Frontal cortex (tissue), 4 donors: ENCODE measurements around the gene HSBP1. TPM values are rescaled to one million over a fixed set of nuclear protein-coding genes. Genes with fewer than 3 reads are reported as not detected.

ENCODE experiments used
- DNase-seq, 2 donors: peaks; one replicate each; pipeline ENCODE4 v3.0.0; 2012; ENCODE audit warnings: low spot score in 2 of 2
- FAIRE-seq: peaks from 2 replicates; lab custom pipeline; 2012; peaks lifted over from hg19 to GRCh38; lab: Jason Lieb, UNC
- total RNA-seq: library from RNA; depleted of rRNA; stranded (reverse); fragments of >200 nt; gene quantifications from one replicate; pipeline ENCODE4 v1.2.3, GENCODE V29; 2014
- donor health status: control.
- donor health status: control.
- donor health status: control.

The HSBP1 gene
- total RNA-seq, 1 donor from 2014 or later: 126 TPM

DNA sequence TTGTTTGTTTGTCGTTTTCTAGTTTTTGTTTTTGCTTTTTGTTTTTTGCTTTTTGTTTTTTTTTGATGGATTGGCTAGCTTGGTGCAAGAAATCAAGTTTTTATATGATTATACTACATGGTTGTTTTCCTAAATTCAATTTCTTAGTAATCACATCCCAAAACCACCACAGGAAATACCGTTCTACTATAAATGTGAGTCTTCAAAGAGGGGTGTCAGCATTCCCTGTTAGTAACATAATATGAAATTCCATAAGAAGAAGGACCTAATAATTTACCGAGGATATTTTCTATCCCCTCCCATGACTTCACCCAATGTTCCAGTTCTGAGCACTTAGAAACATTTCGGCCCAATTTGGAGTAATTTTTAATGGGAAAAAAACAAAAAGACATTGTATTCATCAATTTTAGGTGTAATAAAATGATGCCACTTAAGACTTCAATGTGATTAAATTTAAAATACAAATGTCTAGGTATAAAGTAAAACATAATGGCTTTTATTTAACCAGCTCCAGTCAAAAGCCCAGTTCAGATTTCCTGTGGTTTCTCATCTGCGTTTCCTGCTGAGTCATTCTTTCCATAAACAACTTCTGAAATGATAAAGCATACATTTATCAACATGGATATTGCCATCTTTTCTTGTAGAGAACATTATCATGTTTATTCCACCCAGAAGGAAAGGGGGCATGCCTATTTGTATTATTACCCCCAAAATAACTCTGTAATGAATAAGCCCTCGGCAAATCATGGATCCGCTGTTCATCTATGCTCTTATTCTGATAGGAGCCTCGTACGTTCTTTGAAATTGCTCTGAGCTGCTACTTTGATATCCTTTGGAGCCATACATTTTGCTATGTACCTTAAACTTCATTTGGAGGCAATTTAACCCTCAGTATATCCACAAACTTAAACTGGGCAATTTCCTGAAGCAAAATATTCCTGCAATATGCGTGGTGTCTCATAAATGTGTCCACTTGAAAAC lies 28.1 kb downstream of the HSBP1 start:
- no peak for FAIRE-seq
- DNase-seq: no peak

- FAIRE-seq (no peak), DNase-seq (no peak)
Measured at GRCh38 chr16:83837566-83837965, 29.8 kb downstream of the HSBP1 start.

GRCh38 chr16:83838151-83838550 lies 30.4 kb downstream of the HSBP1 start:
- FAIRE-seq (no peak), DNase-seq (no peak)

- FAIRE-seq (no peak), DNase-seq (no peak)
Measured at GRCh38 chr16:83839561-83839960, 31.8 kb downstream of the HSBP1 start.

- DNase-seq (no peak), FAIRE-seq (no peak)
Measured at GRCh38 chr16:83840060-83840617, 32.4 kb downstream of the HSBP1 start.

- DNase-seq (no peak), FAIRE-seq (no peak)
Measured at GRCh38 chr16:83842291-83842690, 34.5 kb downstream of the HSBP1 start.

DNA sequence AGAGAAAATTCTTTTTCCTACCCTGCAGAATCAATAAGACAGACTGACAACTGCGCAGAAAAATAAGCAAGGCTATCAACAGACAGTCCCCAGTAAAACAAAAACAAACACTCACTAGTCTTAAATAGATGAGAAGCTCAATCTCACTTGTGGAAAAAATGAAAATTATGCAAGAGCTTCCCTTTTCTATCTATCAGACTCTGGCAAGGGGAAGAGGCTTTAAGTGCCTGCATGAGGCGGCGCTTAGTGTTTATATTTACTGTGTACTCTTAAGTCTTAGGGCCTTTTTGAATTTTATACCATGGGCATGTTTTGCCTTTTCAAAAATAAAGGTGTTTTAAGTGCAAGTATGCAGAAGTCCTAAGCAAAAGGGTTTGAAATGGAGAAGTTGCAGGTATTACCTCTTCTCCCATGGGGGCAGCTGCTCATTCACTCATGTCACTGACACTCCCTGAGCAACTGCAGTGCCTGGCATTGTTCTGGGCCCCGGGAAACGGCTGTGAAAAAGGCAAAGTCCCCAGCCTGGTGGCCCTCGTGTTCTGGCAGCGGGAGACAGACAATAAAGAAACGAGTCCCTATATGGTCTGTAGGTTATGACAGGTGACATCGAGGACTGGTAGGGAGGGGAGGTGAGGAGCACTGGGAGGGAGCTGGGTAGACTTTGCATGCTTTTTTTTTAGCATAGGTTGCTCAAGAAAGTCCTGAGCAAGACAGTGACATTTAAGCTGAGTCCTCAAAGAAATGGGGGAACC lies 35.2 kb downstream of the HSBP1 start:
- FAIRE-seq: no peak
- DNase-seq: no peak

- FAIRE-seq: no peak
- no peak for DNase-seq
Measured at GRCh38 chr16:83843657-83844056, 35.9 kb downstream of the HSBP1 start.

DNA sequence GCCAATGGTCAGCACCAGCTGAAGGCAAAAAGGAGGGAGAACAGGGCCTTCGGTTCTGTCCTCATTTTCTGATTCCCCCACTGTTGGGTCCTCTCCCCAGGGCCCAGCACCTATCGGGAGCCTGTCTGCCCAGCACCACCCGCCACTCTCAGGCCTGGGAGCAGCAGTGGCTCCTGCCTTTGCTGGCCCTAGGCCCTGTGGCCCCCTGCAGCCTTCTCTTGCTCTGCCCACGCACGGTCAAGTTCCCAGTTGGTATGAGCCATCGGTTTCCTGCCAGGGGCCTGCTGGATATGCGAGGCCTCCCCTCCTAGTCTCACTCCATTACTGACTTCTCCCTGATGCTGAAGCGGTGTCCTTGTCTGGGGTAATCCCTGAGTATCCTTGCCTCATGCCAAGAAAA lies 37.5 kb downstream of the HSBP1 start:
- no peak for FAIRE-seq
- DNase-seq: no peak

- FAIRE-seq (no peak), DNase-seq (no peak)
Measured at GRCh38 chr16:83847371-83848225, 39.8 kb downstream of the HSBP1 start.

DNA sequence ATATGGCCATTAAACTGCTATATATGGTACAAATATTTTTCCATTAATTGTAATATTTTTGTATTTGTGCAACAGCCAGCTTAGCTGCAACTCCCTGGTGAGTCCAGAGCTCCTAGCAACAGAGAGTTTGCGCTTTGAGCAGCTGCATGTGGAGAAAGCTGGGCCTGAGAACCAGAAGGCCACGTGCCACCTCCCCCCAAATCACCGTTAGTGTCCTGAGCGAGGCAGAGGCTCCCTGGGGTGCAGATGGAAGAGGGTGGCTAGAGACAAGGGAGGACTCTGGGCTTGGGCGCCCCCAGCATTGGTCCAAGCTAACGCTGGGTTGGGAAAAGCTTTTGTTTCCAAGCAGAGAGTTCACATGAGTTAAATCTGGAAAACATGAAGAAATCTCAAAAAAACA lies 41.6 kb downstream of the HSBP1 start:
- DNase-seq (no peak), FAIRE-seq (no peak)

GRCh38 chr16:83850947-83851346 lies 43.2 kb downstream of the HSBP1 start:
- no peak for DNase-seq
- FAIRE-seq: no peak

- no peak for DNase-seq
Measured at GRCh38 chr16:83851473-83851872, 43.7 kb downstream of the HSBP1 start.

GRCh38 chr16:83852774-83853173 lies 45.0 kb downstream of the HSBP1 start:
- FAIRE-seq (no peak), DNase-seq (no peak)

More at GRCh38 chr16:83851473-83851872, 43.7 kb downstream of the HSBP1 start:
- FAIRE-seq: no peak

- DNase-seq (no peak), FAIRE-seq (no peak)
Measured at GRCh38 chr16:83853834-83854233, 46.1 kb downstream of the HSBP1 start.

DNA sequence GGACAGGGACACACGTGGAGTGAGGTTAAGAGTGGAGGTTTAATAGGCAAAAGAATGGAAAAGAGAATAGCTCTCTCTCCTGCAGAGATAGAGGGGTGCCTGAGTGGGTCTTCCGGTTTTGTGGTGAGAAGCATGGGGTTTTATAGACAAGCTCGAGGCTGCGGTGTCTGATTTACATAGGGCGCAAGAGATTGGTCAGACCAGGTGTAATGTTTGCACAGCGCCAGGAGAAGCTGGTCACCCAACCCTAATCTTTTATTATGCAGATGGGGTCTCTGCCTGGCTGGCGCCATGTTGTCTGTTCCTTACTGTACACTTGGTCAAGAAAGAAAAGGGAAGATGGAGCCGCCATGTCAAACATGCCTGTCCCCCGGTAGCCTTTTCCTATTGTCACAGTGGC lies 46.6 kb downstream of the HSBP1 start:
- DNase-seq (no peak), FAIRE-seq (no peak)

DNA sequence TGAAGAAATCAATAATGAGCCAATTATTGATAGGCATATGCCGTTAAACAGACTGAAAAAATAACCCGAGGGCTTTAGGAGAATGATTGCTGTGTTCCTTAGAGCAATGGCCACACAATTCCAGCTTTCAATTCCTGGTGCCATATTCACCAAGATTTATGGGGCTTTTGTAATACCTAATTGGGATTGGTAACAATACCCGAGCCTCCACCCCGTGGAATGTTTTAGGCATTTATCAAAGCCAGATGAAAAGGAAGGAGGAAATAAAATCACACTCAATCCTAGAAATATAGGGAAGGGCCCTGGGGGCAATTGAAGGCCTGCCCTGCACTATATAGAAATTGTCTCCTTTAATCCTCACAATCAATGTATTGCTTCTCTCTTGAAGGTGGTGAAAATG lies 49.0 kb downstream of the HSBP1 start:
- DNase-seq: no peak
- no peak for FAIRE-seq

GRCh38 chr16:83859265-83859664 lies 51.5 kb downstream of the HSBP1 start:
- DNase-seq: no peak
- FAIRE-seq: no peak

DNA sequence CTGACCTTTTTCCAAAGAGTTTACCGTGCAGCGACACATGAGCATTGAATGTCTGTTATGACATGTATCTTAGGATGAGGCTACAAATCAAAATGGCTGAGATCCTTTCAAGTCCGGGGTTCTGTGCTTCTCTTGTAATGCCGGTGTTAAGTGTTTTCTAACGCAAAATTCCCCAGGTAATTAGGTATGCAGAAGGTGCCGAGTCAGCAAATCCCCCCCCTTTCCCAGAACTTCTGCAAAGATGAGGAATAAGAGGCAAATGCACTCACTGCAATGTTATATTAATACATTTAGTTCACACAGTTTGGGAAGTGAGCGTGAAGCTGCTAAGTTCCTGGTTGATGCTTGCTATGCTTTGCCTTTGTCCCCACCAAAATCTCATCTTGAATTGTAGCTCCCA lies 54.9 kb downstream of the HSBP1 start:
- FAIRE-seq: no peak
- DNase-seq: no peak

DNA sequence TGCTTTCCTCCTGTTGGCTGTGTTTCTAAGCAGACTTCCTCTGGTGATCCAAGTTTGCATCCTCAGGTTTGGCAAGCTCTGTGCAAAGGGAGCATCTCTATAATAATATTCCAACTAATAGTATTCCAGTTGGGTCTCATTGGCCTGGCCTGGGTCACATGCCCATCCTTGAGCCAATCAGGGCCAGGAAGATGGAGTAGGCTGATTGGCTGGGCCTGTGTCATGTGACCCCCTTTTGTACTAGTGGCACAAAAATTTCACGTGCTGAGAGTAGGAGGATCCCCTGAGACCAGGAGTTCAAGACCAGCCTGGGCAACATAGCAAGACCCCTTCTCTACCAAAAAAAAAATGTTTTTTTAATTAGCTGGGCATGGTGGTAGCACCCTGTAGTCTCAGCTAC lies 55.9 kb downstream of the HSBP1 start:
- FAIRE-seq: no peak
- DNase-seq: no peak
